Left lung (tissue), 10 donors: Measurements from ENCODE around the gene AGMO. TPM values are rescaled to one million over a fixed set of nuclear protein-coding genes. Genes with fewer than 3 reads are reported as not detected.

ENCODE experiments used
- ATAC-seq: fragments of 200-7000 bp; cut with Tn5 transposase; one replicate; pipeline ENCODE4 v1.9.1; 2020; ENCODE audit warnings: moderate library complexity
- DNase-seq, 4 donors: peaks; one replicate each; pipeline ENCODE4 v3.0.0-alpha.2; 2013 to 2020
- H3K27ac ChIP-seq, 2 donors: fragments of 200-600 bp; sonication (generic) in 1 of 2; one replicate each; pipeline versions ENCODE4 v1.5.0 to v1.8.0; 2020 to 2021
- H3K27me3 ChIP-seq, 2 donors: fragments of 200-600 bp; sonication (generic) in 1 of 2; one replicate each; pipeline versions ENCODE4 v1.5.0 to v1.8.0; 2020 to 2021
- H3K36me3 ChIP-seq, 2 donors: fragments of 200-600 bp; sonication (generic) in 1 of 2; one replicate each; pipeline versions ENCODE4 v1.5.0 to v1.8.0; 2020 to 2021
- H3K4me1 ChIP-seq, 2 donors: fragments of 200-600 bp; one replicate each; pipeline ENCODE4 v1.8.0; 2021
- H3K4me3 ChIP-seq, 2 donors: fragments of 200-600 bp; sonication (generic) in 1 of 2; one replicate each; pipeline versions ENCODE4 v1.5.0 to v1.8.0; 2020 to 2021; ENCODE audit warnings: mild to moderate bottlenecking in 1 of 2
- H3K9me3 ChIP-seq, 2 donors: fragments of 200-600 bp; sonication (generic) in 1 of 2; one replicate each; pipeline versions ENCODE4 v1.5.0 to v1.8.0; 2020 to 2021
- intact Hi-C, 2 donors: fragments of 100-400 bp; cut with DNase I; formaldehyde crosslinking; loops; one replicate each; pipeline versions ENCODE4 v1.11.2 to v1.14.2; 2022
- polyA plus RNA-seq, 6 donors: library from polyadenylated mRNA; unstranded; fragments of 120-200 nt; gene quantifications; one replicate each; pipeline ENCODE4 v1.2.1, GENCODE V29; 2013; ENCODE audit not compliant: insufficient read length in 6 of 6
- total RNA-seq, 2 donors: library from RNA; stranded (reverse); fragmentation: NEBNext Ultra II Directional; extraction: Animal tissue kit (Norgen Biotek cat#: 25700); gene quantifications; one replicate each; pipeline ENCODE4 v1.2.1, GENCODE V29; 2021
- TF ChIP-seq, protein P1 (sequence below), 2 donors: fragments of 200-600 bp; sonication (generic) in 1 of 2; IDR thresholded peaks; one replicate each; pipeline versions ENCODE4 v1.5.0 to v1.8.0; 2021; ENCODE audit warnings: antibody characterized with exemption in 2 of 2
- donor health status: DM: no; HTN: yes; CAD: no.
- donor health status: DM: no; HTN: no; CAD: no.

AGMO gene
- total and polyA plus RNA-seq, 8 donors = 0.32 to 0.85 (median 0.42) TPM

DNA sequence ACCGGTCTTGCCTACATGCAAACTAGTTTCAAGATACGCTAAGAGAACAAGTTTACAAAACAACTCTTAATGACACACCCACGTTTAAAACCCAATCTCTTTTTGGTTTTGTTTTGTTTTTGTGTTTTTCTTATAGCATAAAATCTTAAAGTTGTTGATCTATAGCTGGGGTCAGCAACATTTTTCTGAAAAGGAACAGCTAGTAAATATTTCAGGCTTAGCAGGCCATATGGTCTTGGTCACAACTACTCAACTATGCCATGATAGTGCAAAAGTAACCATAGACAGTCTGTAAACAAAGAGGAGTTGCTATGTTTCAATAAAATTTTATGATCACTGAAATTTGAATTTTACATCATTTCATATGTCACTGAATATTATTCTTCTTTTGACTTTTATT is 327.4 kb downstream of the AGMO start:
- ATAC-seq (no peak), DNase-seq (no peak)
- H3K9me3 ChIP-seq = peaks cover 0 to 2% of the 10 kb centered on the region in 2 donors

DNA sequence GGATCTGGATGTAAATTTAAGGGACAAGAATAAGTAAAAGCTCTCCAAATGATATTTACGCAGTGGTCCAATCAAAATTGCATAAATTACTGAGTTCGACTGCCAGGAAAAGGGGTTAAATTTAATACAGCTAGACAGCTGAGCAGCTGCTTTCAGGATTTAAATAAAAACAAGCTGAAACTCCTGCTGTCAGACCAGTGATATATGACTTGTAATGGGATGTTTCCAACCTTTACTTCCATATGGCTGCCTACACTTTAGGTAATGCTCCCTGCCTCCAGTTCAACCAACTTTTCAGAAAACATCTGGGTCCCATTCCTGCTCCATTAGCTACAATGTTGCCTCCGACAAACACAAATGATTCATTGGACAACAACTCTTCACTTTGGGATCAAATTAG is 333.0 kb downstream of the AGMO start:
- H3K9me3 ChIP-seq = peaks cover 0 to 5% of the 10 kb centered on the region in 2 donors
- TF ChIP-seq, protein P1, sequence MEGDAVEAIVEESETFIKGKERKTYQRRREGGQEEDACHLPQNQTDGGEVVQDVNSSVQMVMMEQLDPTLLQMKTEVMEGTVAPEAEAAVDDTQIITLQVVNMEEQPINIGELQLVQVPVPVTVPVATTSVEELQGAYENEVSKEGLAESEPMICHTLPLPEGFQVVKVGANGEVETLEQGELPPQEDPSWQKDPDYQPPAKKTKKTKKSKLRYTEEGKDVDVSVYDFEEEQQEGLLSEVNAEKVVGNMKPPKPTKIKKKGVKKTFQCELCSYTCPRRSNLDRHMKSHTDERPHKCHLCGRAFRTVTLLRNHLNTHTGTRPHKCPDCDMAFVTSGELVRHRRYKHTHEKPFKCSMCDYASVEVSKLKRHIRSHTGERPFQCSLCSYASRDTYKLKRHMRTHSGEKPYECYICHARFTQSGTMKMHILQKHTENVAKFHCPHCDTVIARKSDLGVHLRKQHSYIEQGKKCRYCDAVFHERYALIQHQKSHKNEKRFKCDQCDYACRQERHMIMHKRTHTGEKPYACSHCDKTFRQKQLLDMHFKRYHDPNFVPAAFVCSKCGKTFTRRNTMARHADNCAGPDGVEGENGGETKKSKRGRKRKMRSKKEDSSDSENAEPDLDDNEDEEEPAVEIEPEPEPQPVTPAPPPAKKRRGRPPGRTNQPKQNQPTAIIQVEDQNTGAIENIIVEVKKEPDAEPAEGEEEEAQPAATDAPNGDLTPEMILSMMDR (IDR thresholded peaks at IDR 0.05) = no peak
- H3K36me3 ChIP-seq = no peaks in the 10 kb centered on the region
- DNase-seq (no peak), ATAC-seq (no peak)
- no peaks in the 10 kb centered on the region for H3K27me3 ChIP-seq
- intact Hi-C loops = no loop called here
- H3K27ac ChIP-seq = no peak overlapping the region
- H3K4me3 ChIP-seq = no peak overlapping the region
- no peaks in the 10 kb centered on the region for H3K4me1 ChIP-seq

More for the DNA sequence above, 327.4 kb downstream of the AGMO start:
- TF ChIP-seq, protein P1 (IDR thresholded peaks at IDR 0.05) = no peak
- Histone ChIP-seq H3K4me3 (no peak overlapping the region), H3K36me3 (no peaks in the 10 kb centered on the region), H3K27ac (no peak overlapping the region), H3K27me3 (no peaks in the 10 kb centered on the region), H3K4me1 (no peaks in the 10 kb centered on the region)
- intact Hi-C loops = no loop called here

DNA sequence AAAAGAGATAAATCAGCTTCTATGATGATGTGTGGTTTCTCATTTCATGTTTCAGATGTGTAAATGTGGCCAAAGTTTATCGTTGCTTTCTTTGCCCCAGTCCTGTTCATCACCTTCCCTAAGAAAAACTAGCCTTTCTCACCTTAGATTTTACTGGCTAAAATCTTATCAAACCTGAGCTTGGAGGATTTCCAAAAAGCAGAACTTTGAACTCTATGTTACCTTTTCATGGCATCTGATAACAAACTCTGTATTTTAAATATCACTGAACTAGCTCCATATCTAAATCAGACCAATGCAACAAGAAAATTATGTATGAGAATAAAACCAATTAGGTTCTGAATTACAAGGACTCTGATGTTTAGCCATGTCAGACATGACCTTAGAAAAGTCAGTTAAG is 335.8 kb downstream of the AGMO start:
- no peaks in the 10 kb centered on the region for H3K27me3 ChIP-seq
- peaks cover 0 to 3% of the 10 kb centered on the region in 2 donors for H3K9me3 ChIP-seq
- intact Hi-C loops = no loop called here
- H3K4me1 ChIP-seq = no peaks in the 10 kb centered on the region
- no peak for ATAC-seq
- no peaks in the 10 kb centered on the region for H3K36me3 ChIP-seq
- DNase-seq = no peak
- no peak overlapping the region for H3K4me3 ChIP-seq
- no peak overlapping the region for H3K27ac ChIP-seq
- TF ChIP-seq, protein P1 (IDR thresholded peaks at IDR 0.05) = no peak

DNA sequence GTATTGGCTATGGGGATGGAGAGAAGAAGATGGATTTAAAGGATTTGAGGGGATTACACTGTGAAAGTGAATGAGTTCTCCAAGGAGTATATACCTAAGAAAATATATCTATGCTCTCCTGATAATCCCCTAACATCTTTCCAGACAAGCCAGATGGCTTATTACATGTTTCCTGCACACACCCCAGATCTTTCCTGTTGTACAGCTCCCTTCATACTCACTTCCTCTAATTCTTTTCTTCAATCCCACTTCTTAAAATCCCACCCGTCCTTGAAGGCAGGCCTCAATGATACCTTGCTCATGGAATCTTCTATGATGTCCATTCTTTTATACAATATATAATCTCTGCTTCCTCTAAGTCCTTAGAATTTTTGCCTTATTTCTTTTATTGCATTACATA is 342.1 kb downstream of the AGMO start:
- Histone ChIP-seq H3K4me1 (no peaks in the 10 kb centered on the region), H3K36me3 (no peaks in the 10 kb centered on the region), H3K4me3 (no peak overlapping the region), H3K27ac (no peak overlapping the region), H3K27me3 (no peaks in the 10 kb centered on the region), H3K9me3 (no peaks in the 10 kb centered on the region)
- TF ChIP-seq, protein P1 (IDR thresholded peaks at IDR 0.05) = no peak
- intact Hi-C loops = no loop called here
- DNase-seq (no peak), ATAC-seq (no peak)

DNA sequence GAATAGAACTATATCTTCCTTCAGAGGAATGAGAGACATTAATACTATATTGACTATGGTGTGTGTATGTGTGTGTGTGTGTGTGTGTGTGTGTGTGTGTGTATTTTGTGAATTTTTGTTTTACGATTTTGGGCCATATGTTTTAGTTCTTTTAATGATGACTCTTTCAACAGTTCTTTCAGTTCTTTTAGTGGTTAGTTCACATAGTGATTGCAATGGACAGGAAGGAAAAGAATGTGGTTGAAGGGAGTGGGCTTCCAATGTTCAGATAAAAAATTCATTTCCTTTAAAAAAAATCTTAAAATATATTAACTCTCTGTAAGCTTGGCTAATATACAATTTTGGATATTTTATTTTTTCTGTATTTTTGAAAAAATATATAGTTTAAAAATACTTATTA is 343.6 kb downstream of the AGMO start:
- H3K27me3 ChIP-seq = no peaks in the 10 kb centered on the region
- no peak for DNase-seq
- H3K4me3 ChIP-seq = no peak overlapping the region
- no peaks in the 10 kb centered on the region for H3K36me3 ChIP-seq
- no peak for ATAC-seq
- no peak overlapping the region for H3K27ac ChIP-seq
- H3K4me1 ChIP-seq = no peaks in the 10 kb centered on the region
- no peaks in the 10 kb centered on the region for H3K9me3 ChIP-seq
- TF ChIP-seq, protein P1 (IDR thresholded peaks at IDR 0.05) = no peak
- intact Hi-C loops = no loop called here
